OCI-LY3 (cell line): Measurements from ENCODE around the gene MDK.

Experiments used
- H2AFZ ChIP-seq: fragments of 200-600, 300-600 bp; shearing (Covaris generic); 2 replicates; pipeline ENCODE4 v1.6.0; 2014; ENCODE audit warnings: antibody characterized with exemption, low read depth, low read length
- H3K27ac ChIP-seq: fragments of 200-600, 300-600 bp; sonication (generic); 2 replicates; pipeline ENCODE4 v1.5.1; 2014; ENCODE audit warnings: mild to moderate bottlenecking, low read length, moderate library complexity, mixed read lengths
- H3K27me3 ChIP-seq: fragments of 200-600, 300-600 bp; sonication (generic); 2 replicates; pipeline ENCODE4 v1.6.1; 2014; ENCODE audit warnings: low read depth, low read length, mixed read lengths
- H3K36me3 ChIP-seq: fragments of 200-600, 300-600 bp; sonication (generic); replicated peaks from 2 replicates; pipeline ENCODE3; 2014; ENCODE audit warnings: low read depth, low read length, mixed read lengths
- H3K4me1 ChIP-seq: fragments of 300-600, 200-600 bp; sonication (generic); 2 replicates; pipeline ENCODE4 v1.6.1; 2014; ENCODE audit warnings: low read length, mixed read lengths
- H3K4me2 ChIP-seq: fragments of 200-600, 300-600 bp; sonication (generic); 2 replicates; pipeline ENCODE4 v1.6.1; 2014; ENCODE audit warnings: low read length, mixed read lengths
- H3K4me3 ChIP-seq: fragments of 300-600, 200-600 bp; sonication (generic); 2 replicates; pipeline ENCODE4 v1.5.1; 2014; ENCODE audit warnings: antibody characterized with exemption, mild to moderate bottlenecking, low read length, moderate library complexity
- H3K79me2 ChIP-seq: fragments of 300-600, 200-600 bp; shearing (Covaris generic); 2 replicates; pipeline ENCODE4 v1.6.1; 2014; ENCODE audit warnings: mild to moderate bottlenecking, low read length, mixed read lengths
- H3K9ac ChIP-seq: fragments of 300-600, 200-600 bp; shearing (Covaris generic); 2 replicates; pipeline ENCODE4 v1.6.0; 2014; ENCODE audit warnings: mild to moderate bottlenecking, low read length, moderate library complexity
- H3K9me3 ChIP-seq: fragments of 200-600, 300-600 bp; shearing (Covaris generic); 2 replicates; pipeline ENCODE4 v1.6.1; 2014; ENCODE audit warnings: low read length, mixed read lengths; ENCODE audit not compliant: insufficient read depth
- H4K20me1 ChIP-seq: fragments of 200-600, 300-600 bp; sonication (generic); 2 replicates; pipeline ENCODE4 v1.6.1; 2016; ENCODE audit warnings: low read length, mixed read lengths; ENCODE audit not compliant: insufficient read depth
- CTCF ChIP-seq: fragments of 200-600, 300-600 bp; sonication (generic); IDR thresholded peaks from 2 replicates; pipeline ENCODE4 v1.5.1; 2014; ENCODE audit warnings: antibody characterized with exemption, low read length, low read depth
- EZH2phosphoT487 ChIP-seq: fragments of 200-600 bp; shearing (Covaris generic); IDR thresholded peaks from 2 replicates; pipeline ENCODE4 v1.6.1; 2018; ENCODE audit warnings: antibody characterized with exemption, mixed run types, low read depth

Gene MDK

GRCh38 chr11:46376258-46377050 is 5.0 kb upstream of the MDK start:
- no peaks in the 10 kb centered on the region for H3K9me3 ChIP-seq
- no peak for TF ChIP-seq EZH2phosphoT487
- no peak for TF ChIP-seq CTCF
- H3K36me3 ChIP-seq: peaks cover 3% of the 10 kb centered on the region
- no peaks in the 10 kb centered on the region for H4K20me1 ChIP-seq
- no peaks in the 10 kb centered on the region for H3K79me2 ChIP-seq
- no peak overlapping the region for H2AFZ ChIP-seq
- H3K27me3 ChIP-seq: no peaks in the 10 kb centered on the region
- H3K4me3 ChIP-seq: no peak overlapping the region
- H3K9ac ChIP-seq: no peak overlapping the region
- no peak overlapping the region for H3K4me2 ChIP-seq
- H3K27ac ChIP-seq: no peak overlapping the region
- peaks cover 3% of the 10 kb centered on the region; the same call in 1 of the 2 replicates for H3K4me1 ChIP-seq

- H3K36me3 ChIP-seq: peaks cover 3% of the 10 kb centered on the region
- H3K4me1 ChIP-seq: peaks cover 3% of the 10 kb centered on the region; the same call in 1 of the 2 replicates
- H3K27ac ChIP-seq: no peak overlapping the region
- H2AFZ ChIP-seq: no peak overlapping the region
- no peak overlapping the region for H3K9ac ChIP-seq
- H3K4me2 ChIP-seq: no peak overlapping the region
- H3K79me2 ChIP-seq: no peaks in the 10 kb centered on the region
- no peaks in the 10 kb centered on the region for H3K9me3 ChIP-seq
- H4K20me1 ChIP-seq: no peaks in the 10 kb centered on the region
- no peaks in the 10 kb centered on the region for H3K27me3 ChIP-seq
- no peak for TF ChIP-seq CTCF
- no peak for TF ChIP-seq EZH2phosphoT487
- H3K4me3 ChIP-seq: no peak overlapping the region
These were observed 4.2 kb upstream of the MDK start for GRCh38 chr11:46377290-46377689.

- Histone ChIP-seq H4K20me1 (no peaks in the 10 kb centered on the region), H3K79me2 (no peaks in the 10 kb centered on the region), H3K27me3 (no peaks in the 10 kb centered on the region), H2AFZ (no peak overlapping the region), H3K27ac (no peak overlapping the region), H3K9ac (no peak overlapping the region), H3K4me1 (peaks cover 3% of the 10 kb centered on the region; the same call in 1 of the 2 replicates), H3K4me2 (no peak overlapping the region), H3K4me3 (no peak overlapping the region), H3K9me3 (no peaks in the 10 kb centered on the region), H3K36me3 (peaks cover 3% of the 10 kb centered on the region)
- no peak for TF ChIP-seq CTCF
- no peak for TF ChIP-seq EZH2phosphoT487
These were observed 3.6 kb upstream of the MDK start for GRCh38 chr11:46377831-46378230.

- Histone ChIP-seq H3K79me2 (no peaks in the 10 kb centered on the region), H3K27ac (no peak overlapping the region), H3K4me1 (peaks cover 3% of the 10 kb centered on the region; the same call in 1 of the 2 replicates), H3K9me3 (no peaks in the 10 kb centered on the region), H4K20me1 (no peaks in the 10 kb centered on the region), H3K4me3 (no peak overlapping the region), H3K4me2 (no peak overlapping the region), H3K9ac (no peak overlapping the region), H2AFZ (no peak overlapping the region), H3K27me3 (no peaks in the 10 kb centered on the region), H3K36me3 (peaks cover 3% of the 10 kb centered on the region)
- TF ChIP-seq EZH2phosphoT487 (no peak), CTCF (no peak)
These were observed 3.2 kb upstream of the MDK start for GRCh38 chr11:46378296-46378695.
